Measurements from ENCODE around the gene ATP2C2.
"Not testable (repeated sequence)": the region's sequence is repeated elsewhere in the genome, so short reads cannot be mapped to it uniquely, and the experiment has no call there.

Gene ATP2C2

DNA sequence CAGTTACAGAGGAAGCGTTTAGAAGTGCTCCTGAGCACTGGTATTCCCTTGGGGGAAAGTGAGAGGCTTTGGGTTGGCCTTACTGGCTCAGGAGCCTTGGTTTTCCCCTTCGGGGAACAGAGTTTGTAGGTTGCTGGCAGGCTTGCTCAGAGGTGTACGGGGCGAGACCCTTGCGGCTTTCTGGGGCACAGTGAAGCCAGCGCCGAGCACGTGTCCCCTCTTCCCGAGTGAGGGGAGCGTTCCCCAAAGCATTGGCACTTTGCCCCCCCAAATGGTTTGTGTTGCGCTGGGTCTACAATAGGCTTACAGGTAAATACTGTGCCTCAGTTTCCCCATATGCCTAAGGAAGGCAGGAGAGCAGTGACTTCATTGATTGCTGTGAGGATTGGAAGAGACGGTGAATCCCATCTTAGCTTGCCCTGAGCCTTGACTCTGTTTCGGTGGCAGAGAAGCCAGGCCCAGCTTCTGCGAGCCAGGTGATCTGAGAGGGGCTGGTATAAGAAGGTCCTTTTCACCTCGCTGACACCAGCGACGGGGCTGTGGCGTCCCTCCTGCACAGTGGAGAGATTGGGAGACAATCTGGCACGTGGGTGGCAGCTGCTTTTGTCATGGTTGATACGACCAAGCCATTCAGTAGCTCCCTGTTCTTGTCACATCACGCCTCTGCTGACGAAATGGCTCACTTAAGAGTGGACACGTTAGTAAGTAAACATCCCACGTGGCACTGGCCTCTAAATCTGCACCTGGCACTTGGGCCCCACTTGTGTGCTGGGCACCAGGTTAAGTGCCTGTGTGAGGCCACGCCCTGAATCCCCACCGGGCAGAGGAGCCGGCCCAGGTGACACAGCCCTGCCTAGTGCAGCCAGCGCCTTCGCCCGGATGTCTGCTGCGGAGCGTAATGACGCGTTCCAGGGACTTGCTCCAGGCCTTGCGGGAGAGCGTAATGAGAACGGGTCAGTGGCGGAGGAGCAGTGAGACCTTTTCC is 81.1 kb downstream of the ATP2C2 start:
- TF ChIP-seq, protein P1, sequence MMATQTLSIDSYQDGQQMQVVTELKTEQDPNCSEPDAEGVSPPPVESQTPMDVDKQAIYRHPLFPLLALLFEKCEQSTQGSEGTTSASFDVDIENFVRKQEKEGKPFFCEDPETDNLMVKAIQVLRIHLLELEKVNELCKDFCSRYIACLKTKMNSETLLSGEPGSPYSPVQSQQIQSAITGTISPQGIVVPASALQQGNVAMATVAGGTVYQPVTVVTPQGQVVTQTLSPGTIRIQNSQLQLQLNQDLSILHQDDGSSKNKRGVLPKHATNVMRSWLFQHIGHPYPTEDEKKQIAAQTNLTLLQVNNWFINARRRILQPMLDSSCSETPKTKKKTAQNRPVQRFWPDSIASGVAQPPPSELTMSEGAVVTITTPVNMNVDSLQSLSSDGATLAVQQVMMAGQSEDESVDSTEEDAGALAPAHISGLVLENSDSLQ (IDR thresholded peaks at IDR 0.05): no peak
- no peak for TF ChIP-seq LEF1 (IDR thresholded peaks at IDR 0.05; ENCODE audit: borderline replicate concordance)
- no peak for TF ChIP-seq ELF4 (IDR thresholded peaks at IDR 0.05)
- no peak for TF ChIP-seq FOXK2 (IDR thresholded peaks at IDR 0.05)
- no peak for TF ChIP-seq NFRKB (IDR thresholded peaks at IDR 0.05)
- TF ChIP-seq ARNT (IDR thresholded peaks at IDR 0.05): no peak
- no peak for TF ChIP-seq CTBP1 (IDR thresholded peaks at IDR 0.05; ENCODE audit: borderline replicate concordance)
- TF ChIP-seq BHLHE40 (IDR thresholded peaks at IDR 0.05; ENCODE audit: borderline replicate concordance): no peak
- TF ChIP-seq ZNF384 (IDR thresholded peaks at IDR 0.05): no peak
- TF ChIP-seq L3MBTL2 (conservative IDR thresholded peaks at IDR 0.05): no peak
- TF ChIP-seq FOXA1 (IDR thresholded peaks at IDR 0.05): no peak
- no peak for TF ChIP-seq SP1 (IDR thresholded peaks at IDR 0.05)
- TF ChIP-seq TARDBP (IDR thresholded peaks at IDR 0.05): no peak
- TF ChIP-seq SUZ12 (IDR thresholded peaks at IDR 0.05): no peak
- no peak for TF ChIP-seq FOXM1 (IDR thresholded peaks at IDR 0.05; ENCODE audit: borderline replicate concordance)
- TF ChIP-seq HDGF (IDR thresholded peaks at IDR 0.05; ENCODE audit: borderline replicate concordance): no peak
- CTCF ChIA-PET: no interaction called here
- POLR2A ChIA-PET: no interaction called here
- DNase-seq (ENCODE audit: extremely low spot score): no peak

DNA sequence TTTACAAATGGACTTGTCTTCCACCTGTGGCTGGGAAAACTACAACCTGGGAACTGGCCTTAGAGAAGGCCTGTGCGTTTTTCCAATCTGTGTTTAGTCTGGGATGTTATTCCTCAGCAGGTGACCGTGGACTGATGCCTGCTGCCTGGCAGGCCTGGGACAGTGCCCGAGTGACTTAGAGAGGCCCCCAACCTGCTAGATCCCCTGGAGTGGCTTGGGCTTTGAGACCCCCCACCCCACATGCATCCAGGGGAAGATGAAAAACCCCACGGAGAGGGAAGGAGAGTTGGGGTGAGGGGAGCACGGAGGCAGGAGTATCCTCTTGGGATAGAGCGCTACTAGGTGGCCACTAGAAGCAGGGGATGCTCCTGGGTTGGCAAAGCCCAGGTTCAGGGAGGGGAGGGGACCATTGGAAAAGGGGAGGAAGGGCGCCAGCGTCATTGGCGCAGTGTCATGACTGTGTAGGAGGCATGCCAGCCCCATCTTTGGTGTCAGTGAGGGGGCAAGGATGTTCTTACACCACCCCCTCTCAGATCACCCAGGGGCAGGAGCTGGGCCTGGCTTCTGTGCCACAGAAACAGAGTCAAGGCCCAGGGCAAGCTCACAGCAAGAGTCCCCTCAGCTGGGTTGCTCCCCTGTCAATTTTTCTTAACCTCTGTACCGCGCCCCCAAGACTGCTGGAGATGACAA is 82.0 kb downstream of the ATP2C2 start:
- ChIA-PET CTCF (no interaction called here), POLR2A (no interaction called here)
- no peak for DNase-seq (ENCODE audit: extremely low spot score)
- TF ChIP-seq FOXK2 (IDR thresholded peaks at IDR 0.05): no peak
- TF ChIP-seq NFRKB (IDR thresholded peaks at IDR 0.05): no peak
- TF ChIP-seq ARNT (IDR thresholded peaks at IDR 0.05): no peak
- no peak for TF ChIP-seq SP1 (IDR thresholded peaks at IDR 0.05)
- TF ChIP-seq HDGF (IDR thresholded peaks at IDR 0.05; ENCODE audit: borderline replicate concordance): no peak
- TF ChIP-seq CTBP1 (IDR thresholded peaks at IDR 0.05; ENCODE audit: borderline replicate concordance): no peak
- TF ChIP-seq BHLHE40 (IDR thresholded peaks at IDR 0.05; ENCODE audit: borderline replicate concordance): no peak
- no peak for TF ChIP-seq ZNF384 (IDR thresholded peaks at IDR 0.05)
- no peak for TF ChIP-seq TARDBP (IDR thresholded peaks at IDR 0.05)
- TF ChIP-seq, protein P1 (IDR thresholded peaks at IDR 0.05): no peak
- no peak for TF ChIP-seq L3MBTL2 (conservative IDR thresholded peaks at IDR 0.05)
- TF ChIP-seq FOXA1 (IDR thresholded peaks at IDR 0.05): no peak
- no peak for TF ChIP-seq ELF4 (IDR thresholded peaks at IDR 0.05)
- TF ChIP-seq FOXM1 (IDR thresholded peaks at IDR 0.05; ENCODE audit: borderline replicate concordance): no peak
- TF ChIP-seq LEF1 (IDR thresholded peaks at IDR 0.05; ENCODE audit: borderline replicate concordance): no peak

DNA sequence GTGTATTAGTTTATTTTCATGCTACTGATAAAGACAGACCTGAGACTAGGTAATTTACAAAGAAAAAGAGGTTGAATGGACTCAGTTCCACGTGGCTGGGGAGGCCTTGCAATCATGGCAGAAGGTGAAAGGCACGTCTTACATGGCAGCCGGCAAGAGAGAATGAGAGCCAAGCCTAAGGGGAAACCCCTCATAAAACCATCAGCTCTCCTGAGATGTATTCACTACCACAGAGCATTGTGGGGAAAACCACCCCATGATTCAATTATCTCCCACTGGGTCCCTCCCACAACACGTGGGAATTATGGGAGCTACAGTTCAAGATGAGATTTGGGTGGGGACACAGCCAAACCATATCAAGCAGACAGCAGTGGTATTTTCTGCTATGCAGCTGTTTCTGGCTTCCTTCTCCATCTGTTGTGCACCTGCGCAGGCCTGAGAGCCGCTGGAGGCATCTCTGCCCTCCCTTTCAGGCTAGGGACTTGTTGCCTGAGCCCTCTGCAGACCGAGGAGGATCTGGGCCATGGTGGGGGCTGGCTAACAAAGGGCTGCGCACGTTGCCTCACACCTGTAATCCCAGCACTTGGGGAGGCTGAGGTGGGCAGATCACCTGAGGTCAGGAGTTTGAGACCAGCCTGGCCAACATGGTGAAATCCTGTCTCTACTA is 82.8 kb downstream of the ATP2C2 start:
- CTCF ChIA-PET, POLR2A ChIA-PET: not testable (repeated sequence)

DNA sequence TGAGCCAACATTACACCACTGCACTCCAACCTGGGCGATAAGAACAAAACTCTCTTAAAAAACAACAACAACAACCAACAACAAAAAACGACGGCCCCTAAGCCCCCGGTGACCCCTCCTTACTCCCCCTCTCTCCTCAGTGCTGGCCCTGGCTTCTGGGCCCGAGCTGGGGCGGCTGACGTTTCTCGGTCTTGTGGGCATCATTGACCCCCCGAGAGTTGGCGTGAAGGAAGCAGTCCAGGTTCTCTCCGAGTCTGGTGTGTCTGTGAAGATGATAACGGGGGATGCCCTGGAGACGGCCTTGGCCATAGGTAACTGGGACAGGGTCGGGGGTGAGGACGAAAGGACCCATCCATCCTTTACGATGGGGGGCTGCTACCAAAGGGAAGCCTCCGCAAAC is 83.4 kb downstream of the ATP2C2 start:
- ChIA-PET CTCF (no interaction called here), POLR2A (no interaction called here)
- DNase-seq (ENCODE audit: extremely low spot score): no peak
- no peak for TF ChIP-seq ELF4 (IDR thresholded peaks at IDR 0.05)

More for the DNA sequence above, 82.8 kb downstream of the ATP2C2 start:
- not testable (repeated sequence) for DNase-seq (ENCODE audit: extremely low spot score)

DNA sequence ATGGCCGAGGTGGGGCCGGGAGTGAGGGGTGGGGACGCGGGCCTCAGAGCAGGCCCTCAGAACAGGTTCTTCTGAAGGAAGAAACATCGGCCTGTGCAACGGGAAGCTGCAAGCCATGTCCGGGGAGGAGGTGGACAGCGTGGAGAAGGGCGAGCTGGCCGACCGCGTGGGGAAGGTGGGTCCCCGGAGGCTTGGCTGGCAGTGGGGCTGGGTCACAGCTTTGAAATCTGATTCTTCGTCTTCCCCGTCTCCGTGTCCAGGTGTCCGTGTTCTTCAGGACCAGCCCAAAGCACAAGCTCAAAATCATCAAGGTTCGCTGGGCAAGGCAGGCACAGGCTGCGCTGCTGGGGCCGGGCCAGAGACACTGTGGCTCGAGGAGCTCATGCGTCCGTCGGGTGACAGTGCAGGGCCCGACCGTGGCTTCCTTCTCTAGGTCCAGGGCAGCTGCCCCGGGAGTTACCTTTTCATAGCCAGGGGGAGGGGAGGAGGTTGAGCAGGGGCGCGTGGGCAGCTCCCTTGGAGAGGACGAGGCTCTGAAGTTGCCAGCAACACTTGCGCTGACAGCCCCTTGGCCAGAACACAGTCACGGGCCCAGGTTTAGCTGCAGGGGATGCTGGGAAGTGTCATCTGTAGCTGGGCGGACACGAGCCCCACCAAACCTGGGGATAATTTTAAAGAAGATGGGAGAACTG is 84.9 kb downstream of the ATP2C2 start:
- ChIA-PET CTCF (interaction anchor here (0.6 kb wide), 1 partner anchor 378 kb away, joined by 3 read pairs; no protein-coding TSS in a partner anchor), POLR2A (no interaction called here)
- no peak for DNase-seq (ENCODE audit: extremely low spot score)
- TF ChIP-seq ZNF384 (IDR thresholded peaks at IDR 0.05) (no peak), L3MBTL2 (conservative IDR thresholded peaks at IDR 0.05) (no peak), CTBP1 (IDR thresholded peaks at IDR 0.05; ENCODE audit: borderline replicate concordance) (no peak), SUZ12 (IDR thresholded peaks at IDR 0.05) (no peak)

DNA sequence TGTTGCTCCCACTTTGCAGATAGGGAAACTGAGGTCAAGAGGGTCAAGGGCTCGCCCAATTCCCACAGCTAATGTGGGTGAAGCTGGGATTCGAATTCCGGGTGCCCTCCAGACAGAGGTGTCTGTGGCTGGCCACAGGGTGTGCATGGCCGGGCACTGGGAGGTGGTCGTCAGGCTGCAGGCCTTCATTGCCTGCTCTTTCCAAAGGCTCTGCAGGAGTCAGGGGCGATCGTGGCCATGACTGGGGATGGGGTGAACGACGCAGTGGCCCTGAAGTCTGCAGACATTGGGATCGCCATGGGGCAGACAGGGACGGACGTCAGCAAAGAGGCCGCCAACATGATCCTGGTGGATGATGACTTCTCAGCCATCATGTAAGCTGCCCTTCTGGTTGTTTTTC is 86.3 kb downstream of the ATP2C2 start:
- ChIA-PET CTCF (no interaction called here), POLR2A (no interaction called here)
- TF ChIP-seq TARDBP (IDR thresholded peaks at IDR 0.05) (no peak), ELF4 (IDR thresholded peaks at IDR 0.05) (no peak), FOXA1 (IDR thresholded peaks at IDR 0.05) (no peak), FOXM1 (IDR thresholded peaks at IDR 0.05; ENCODE audit: borderline replicate concordance) (no peak), LEF1 (IDR thresholded peaks at IDR 0.05; ENCODE audit: borderline replicate concordance) (no peak), ARNT (IDR thresholded peaks at IDR 0.05) (no peak), SUZ12 (IDR thresholded peaks at IDR 0.05) (no peak), FOXK2 (IDR thresholded peaks at IDR 0.05) (no peak), HDGF (IDR thresholded peaks at IDR 0.05; ENCODE audit: borderline replicate concordance) (no peak)
- TF ChIP-seq, protein P1 (IDR thresholded peaks at IDR 0.05): no peak
- DNase-seq (ENCODE audit: extremely low spot score): no peak
